Daoy (cell line): Measurements from ENCODE around the gene LSAMP. TPM values are rescaled to one million over a fixed set of nuclear protein-coding genes. Genes with fewer than 3 reads are reported as not detected.
"Not testable (repeated sequence)": the region's sequence is repeated elsewhere in the genome, so short reads cannot be mapped to it uniquely, and the experiment has no call there.

Source experiments
- DNase-seq: peaks from one replicate; pipeline ENCODE4 v3.0.0-alpha.2; 2015; ENCODE audit warnings: low read depth
- total RNA-seq: library from RNA; depleted of rRNA; stranded (reverse); fragments of >200 nt; shearing (Covaris generic); gene quantifications from 2 replicates; pipeline ENCODE4 v1.2.3, GENCODE V29; 2014

LSAMP gene
- total RNA-seq, 1 experiment from 2014 or later, result 7.1 TPM

DNA sequence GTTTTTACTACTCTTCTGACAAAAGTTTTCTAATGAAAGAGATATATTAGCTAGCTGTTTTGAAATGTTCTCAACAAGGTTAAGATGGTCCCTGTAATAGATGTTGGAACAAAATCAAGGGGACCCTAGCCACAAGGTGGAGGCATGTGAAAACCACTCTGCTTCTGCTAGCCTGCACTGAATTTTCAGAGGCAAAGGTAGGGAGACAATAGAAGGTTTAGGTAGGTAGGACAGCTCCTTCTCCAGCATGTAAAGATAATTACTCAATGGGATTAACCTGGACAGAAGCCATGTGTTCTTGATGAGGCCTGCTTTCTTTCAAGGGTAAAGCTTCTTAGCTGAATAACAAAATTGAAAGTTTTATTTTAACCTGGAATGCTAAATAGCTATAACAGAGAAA, 333.5 kb downstream of the LSAMP start:
- DNase-seq, result no peak

DNA sequence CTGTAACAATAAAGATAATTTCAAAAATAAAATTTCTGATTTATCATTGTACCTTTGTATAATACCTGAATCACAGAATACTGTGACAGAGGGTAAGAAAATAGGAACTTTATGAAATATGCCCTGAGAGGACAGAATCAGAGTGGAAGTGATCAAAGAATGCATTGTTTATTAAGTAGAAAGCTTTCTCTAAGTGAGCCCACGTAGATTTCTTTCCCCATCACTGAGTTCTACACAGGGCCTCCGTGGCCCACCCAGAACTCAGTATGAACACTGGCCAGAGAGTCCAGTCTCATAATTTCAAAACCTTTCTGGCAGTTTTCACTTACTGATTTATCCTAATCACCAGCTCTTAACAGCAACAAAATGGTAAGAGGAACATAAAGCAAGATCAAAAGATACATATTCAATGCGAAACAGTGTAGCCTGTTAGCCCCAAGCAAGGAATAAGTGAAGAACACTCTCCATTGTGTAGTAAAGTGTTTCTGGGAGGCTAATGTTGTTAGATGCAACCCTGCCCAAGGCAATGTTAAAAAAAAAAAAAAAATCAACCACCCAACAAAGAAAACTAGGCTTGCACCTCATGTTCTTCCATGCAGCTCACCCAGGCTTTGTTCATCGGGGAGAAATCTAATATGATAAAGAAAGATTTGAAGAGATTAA, 341.3 kb downstream of the LSAMP start:
- no peak for DNase-seq

DNA sequence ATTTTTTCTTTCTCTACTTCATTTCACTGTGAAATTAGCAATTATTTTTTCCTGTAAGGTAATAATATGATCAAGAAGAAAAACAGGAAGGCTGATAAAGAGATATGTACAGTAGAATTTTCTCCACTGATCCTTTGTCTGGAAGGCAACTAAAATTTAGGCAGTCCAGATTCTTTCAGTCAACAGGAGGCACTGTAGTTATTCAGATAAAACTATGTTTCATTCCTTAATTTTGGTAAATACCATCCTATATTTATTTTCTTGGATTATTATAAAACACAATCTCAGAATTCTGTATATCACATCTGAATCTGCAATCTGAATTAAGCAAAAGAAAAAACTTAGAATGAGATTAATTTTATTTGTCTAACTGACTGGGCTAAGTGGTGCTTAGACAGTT, 343.2 kb downstream of the LSAMP start:
- DNase-seq, result no peak

DNA sequence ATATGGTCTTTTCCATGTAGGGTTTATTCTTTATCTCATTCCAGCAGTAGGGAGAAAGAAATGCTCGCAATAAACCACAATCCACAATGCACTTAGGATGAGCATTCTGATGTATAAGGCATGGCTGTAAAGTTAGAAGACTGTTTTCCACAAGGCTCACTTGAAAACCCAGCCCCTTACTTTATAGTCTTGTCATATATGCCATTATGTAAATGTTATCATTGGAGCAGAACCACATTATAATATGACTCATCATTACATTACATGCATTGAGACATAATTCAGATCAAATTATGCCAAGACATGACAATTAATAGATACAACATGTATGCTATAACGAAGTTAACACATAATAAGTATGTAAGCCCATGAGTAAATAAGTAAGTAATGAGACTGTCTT, 348.1 kb downstream of the LSAMP start:
- DNase-seq, result no peak

DNA sequence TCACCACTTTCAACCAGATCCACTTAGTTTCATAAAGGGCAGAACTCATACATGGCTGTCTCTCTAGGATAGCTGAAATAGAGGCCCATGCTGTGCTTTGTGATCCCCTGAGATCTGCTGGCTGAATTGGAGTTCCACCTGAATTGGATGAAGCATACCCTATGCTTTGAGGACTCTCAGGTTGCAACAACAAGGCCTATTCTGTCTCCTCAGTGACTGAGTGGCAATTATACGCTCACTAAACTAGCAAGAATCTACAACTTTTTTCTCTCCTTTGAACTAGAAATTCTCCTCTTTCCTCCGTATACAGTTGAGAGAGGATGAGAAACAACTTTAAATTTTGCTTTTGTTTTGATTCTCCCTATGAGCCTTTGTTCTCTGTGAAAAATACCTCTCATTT, 348.7 kb downstream of the LSAMP start:
- DNase-seq, result no peak

DNA sequence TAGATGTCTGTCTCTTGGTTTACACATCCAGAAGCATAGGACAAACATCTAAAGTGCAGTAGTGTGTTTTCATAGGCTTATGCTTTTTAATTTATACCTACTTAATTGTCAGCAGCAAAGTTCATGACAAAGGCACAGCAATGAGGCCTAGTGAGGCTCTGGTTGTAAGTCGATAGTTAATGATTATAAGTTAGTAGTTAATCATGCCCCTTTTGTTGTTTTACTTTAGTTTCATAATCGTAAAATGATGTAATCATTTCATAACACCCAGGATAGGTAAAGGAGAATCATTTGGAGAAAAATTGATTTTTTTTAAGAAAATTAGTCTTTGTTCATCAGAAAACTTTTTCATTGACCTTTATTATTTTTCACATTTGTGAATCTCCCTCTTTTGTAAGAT, 351.9 kb downstream of the LSAMP start:
- DNase-seq, result no peak

DNA sequence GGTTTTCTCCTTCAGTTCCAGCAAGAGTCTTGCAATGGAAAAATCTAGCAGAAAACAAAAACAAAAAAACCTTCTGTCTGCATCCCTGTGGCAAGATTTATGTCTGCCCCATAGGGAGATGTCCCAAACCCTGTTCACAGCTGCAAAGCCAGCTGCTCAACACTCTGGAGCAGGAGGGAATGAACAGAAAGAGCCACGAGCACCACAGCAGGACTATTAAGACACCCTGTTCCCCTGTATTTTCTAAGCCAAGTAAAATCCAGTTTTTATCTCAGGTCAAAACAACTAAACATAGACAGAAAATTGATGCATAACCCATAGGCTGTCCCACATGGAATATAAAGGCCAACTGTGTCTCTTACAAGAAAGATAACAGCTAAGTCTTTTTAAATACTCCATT, 357.9 kb downstream of the LSAMP start:
- DNase-seq, result no peak

DNA sequence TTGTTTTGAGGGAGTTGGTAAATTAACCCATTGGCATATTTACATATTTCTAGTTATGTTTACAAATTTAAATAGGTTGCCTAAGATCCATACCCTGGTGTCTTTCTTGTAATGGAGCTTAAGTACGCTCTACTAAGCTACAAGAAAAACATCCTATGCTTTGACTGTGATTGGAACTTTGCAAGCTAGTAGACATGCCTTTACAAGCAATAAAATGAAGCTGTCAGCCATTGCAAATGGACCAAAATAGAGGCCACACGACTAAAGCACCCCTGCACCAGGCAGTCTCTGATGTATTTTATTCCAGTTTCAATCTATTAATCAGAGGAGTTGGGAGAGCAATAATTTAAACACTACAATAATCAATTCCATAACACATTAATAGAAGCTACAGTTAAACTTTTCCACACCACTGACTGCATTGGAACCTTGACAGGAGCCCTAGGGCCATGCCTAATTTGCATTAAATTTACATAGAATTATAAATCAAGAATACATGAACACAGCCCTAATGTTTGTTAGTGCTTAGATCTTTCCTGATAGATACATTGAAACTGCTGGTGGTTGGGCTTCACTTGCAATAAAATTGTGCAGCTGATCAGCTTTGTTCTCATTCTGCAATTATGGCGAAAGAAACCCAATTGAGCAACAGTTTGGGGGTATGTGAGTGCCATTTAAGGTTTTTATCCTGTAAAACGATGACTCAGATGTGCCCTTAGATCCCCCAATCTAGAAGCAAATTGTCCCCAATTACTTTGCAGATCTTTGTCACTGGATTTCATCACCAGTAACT, 360.1 kb downstream of the LSAMP start:
- DNase-seq, result no peak

DNA sequence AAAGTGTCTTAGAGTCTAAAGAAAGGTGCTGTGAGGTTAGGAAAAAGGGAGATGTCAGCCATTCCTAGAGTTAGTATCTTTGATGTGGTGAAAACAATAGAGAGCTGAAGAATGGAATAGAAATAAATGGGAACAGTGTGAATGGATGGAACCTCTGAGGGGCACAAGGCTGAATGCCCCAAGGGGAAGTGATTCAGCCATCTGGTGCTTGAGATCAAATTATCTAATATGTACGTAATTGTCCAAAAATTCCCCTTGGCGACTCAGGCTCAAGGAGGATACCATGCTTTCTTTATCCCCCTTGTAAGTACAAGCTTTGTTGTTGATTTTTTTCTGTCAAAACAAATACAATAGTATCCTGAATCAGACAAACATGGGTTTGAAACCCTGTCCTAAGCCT, 361.6 kb downstream of the LSAMP start:
- peak; percentile 79 for DNase-seq

DNA sequence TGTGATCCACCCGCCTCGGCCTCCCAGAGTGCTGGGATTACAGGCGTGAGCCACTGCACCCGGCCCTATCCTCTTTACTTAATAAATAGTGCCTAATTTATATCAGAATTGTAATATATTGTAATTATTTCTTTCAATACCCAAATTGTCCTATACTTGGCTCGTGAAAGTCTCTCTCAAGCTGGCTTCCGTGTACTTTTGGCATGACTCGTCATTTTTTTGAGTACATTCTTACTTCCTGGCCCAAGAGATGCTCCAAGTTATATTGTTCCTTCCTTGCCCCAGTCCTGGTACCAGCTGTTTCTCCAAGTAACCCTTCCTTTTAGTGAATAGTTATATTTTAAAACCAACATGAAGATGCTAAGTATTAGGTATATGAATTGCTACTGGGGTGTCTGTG, 366.7 kb downstream of the LSAMP start:
- no peak for DNase-seq

DNA sequence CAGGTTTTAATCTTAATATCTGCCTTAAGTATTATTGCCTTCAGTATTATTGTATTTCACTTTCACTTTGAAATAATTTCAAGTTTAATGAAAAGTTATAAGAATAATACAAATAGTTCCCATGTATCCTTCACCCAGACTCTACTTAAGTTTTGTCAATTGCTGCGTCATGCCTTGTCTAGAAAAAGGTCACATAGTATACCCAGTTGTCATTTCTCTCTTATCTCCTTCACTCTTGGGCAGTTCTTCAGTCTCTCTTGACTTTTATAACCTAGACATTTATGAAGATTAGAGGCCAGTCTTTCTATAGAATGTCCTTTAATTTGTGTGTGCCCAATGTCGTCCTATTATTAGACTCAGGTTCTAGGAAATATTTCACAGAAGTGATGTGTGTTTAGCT, 367.7 kb downstream of the LSAMP start:
- no peak for DNase-seq

DNA sequence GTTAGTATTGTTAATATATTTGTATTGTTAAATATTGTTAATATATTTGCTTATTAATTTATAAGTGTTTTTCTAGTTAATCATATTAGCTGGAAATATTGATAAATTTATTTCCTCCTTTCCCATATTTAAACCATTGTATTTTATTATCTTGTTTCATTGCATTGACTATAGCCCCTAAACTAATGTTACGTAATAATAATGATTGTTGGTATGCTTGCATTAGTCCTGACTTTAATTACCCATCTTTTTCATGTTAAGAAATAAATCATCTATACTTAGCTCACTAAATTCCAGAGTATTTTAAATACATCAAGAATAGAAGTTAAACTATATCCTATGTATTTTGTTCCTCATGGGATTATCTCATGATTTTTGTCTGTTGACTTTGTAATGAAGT, 368.2 kb downstream of the LSAMP start:
- DNase-seq, result no peak

DNA sequence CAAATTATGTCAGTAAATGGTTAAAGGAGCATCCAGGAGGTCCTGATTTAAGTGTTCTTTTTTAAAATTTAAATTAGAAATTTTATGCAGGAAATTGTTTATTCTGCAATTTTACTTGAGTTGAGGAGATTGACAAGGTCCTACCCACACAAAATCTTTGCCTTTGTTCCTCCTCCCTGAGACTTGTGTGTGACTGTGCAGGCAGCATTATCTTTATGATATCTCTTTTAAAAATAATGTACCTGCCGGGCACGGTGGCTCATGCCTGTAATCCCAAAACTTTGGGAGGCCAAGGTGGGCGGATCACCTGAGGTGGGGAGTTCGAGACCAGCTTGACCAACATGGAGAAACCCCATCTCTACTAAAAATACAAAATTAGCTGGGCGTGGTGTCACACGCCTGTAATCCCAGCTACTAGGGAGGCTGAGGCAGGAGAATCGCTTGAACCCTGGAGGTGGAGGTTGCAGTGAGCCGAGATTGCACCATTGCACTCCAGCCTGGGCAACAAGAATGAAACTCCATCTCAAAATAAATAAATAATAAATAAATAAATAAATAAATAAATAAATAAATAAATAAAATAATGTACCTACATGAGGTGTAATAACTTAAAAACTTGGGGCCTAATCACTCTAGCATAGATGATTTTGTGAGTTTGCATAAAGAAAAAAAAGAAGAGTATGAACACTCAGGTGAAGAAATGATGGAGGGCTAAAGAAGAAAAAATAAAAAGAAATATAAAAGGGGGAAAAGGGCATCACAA, 374.6 kb downstream of the LSAMP start:
- DNase-seq, result not testable (repeated sequence)

DNA sequence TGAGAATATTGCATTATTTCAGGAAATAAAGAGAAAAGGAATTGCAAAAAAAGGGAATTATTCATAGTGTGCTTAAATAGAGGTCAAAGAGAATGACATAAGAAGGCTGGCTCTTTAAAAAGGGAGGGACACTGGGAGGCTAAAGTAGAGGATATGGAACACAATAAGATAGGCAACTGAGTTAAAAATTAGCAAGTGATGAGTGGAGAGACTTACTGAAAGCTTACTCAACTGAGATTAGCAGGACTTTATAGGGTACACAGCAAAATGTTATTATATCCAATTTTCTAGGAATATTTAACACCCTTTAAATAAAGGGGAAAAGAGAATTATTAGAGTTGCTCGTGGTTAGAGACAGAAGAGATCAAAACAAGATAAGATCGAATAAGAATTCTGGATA, 375.2 kb downstream of the LSAMP start:
- DNase-seq, result no peak

DNA sequence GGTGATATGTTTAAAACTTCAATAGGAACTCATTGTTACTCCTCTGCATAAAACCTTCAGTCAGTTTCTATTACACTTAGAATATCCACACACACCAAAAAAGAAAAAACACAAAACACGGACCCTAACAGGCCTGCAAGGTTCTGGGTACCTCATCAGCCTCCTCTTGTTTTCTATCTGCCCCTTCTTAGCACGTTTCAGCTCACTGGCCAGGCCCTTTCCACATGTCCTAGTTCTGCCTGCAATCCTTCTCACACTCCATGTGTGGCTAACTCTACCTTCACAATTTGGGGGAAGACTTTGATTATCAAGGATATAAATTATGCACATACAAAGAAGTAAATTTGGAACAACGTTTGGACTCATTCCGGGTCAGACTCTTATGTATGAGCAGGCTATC, 376.3 kb downstream of the LSAMP start:
- no peak for DNase-seq

DNA sequence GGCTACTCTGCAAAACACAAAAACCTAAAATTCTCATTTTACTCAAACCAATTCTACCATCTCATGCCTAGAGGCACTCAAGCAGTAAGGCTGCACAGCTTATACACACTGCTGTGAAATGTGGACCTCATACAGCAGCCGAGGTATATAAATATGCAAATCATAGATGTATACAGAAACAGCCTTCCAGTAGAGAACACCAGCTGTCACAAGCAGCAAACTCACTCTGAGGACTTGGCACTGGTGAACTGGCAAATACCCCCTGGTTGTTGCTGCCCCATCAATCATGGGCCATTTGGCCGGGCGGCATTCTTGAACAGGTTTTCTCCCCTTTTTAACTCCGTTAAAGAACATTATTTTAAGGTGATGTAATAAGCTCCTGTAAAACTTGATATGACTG, 378.0 kb downstream of the LSAMP start:
- DNase-seq, result no peak

DNA sequence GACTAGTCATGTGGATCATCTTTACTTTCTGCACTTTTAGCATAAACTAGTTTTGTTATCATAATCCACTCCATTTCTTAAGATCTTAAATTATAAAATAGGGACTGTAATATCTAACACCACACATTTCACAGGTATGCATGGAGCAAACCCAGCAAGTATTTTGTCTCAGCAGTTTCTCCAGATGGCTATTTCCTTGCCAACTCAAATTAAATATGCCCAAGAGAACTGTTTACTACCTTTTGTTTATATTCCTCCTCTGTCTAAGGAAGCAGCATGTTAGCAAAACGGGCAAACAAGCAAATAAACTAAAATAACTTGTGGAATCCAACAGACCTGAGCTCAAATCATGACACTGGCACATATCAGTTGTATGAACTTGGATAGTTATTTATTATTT, 379.8 kb downstream of the LSAMP start:
- no peak for DNase-seq

DNA sequence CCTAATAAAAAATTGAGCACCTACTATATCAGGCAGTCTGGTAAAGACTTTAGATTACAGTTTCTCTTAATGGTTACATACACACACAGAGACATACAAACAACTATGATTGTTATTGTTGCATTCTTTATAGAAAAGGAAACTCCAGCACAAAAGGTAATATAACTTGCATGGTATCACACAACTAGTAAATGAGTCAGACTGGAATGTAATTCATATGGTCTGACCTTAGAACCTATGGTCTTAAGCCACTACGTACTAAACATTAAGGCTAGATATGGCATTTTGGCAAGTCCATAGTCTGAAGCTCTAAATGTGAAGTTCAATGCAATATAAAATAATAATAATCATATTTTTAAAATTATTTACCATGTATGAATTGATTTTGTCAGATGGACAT, 380.6 kb downstream of the LSAMP start:
- DNase-seq, result no peak

DNA sequence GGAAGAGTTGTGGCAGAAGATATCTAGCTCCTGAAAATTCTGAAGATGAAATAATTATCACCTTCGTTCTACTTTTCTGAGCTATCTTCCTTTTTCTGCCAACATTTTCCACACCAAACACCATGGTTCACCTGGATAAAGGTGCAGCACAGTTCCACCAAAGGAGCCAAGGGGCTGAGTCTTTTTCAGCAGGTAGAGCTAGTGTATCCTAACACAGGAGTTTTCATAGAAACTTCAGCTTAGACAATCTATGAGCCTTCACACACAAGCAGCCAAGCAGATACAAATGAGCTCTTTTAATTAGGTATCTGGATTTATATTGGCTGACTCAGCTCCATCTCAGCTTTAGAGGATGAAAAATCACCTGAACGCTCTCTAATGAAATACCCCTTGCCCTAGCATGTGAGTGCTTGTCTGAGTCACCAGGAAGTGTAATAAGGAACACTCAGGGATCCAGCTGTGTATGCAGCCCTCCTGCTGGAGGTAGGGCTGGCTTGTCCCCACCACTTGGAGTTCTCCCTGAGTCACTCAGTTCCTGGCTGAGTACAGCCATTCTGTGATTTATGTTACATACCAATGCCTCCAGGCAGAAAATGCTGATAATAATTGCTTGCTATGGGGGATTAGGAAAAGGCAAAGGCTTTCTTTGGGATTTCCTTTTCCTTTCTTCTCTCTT, 385.7 kb downstream of the LSAMP start:
- DNase-seq, result peak; percentile 98

DNA sequence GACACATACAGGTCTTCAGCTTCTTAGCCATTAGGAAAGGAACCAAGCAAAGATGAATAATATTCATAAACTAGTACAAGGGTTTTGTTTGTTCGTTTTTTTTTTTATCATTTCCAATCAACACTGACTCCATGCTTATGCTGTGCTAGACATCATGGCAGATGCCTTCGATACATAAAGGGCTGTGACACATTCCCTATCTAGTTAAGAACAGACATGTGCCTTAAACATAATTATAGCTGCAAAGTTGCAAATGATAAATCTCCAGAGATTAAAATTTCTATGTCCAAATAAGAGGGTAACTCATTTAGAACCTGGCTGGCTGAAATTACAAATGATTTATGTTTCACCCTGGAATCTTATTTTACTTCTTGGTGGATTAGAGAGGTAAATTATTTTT, 386.4 kb downstream of the LSAMP start:
- DNase-seq, result no peak

DNA sequence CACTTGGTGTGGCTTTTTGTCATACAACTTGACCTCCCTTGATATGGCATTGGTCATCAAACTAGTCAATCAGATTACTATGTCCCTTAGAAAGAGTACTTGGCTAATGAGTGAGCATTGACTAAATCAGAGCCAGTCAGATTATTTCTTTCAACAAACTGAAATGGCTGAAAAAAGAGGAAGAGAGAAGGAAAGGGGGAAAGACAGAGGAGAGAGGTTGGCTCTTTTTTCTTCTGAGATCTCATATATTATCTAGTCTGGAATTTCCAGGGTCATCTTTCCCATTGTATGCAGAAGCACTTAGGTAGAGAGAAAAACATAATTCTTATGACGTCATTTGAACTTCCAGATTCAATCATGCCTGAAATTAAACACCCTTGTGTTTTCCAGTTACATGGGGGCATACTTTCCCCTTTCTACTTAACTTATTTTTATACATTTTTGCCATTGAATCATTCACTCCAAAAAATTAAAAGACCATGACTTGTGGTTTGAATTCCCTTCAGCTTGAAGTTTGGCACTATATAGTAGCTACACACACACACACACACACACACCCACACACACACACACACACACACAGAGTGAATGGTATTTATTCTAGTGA, 387.8 kb downstream of the LSAMP start:
- DNase-seq, result peak; percentile 18

DNA sequence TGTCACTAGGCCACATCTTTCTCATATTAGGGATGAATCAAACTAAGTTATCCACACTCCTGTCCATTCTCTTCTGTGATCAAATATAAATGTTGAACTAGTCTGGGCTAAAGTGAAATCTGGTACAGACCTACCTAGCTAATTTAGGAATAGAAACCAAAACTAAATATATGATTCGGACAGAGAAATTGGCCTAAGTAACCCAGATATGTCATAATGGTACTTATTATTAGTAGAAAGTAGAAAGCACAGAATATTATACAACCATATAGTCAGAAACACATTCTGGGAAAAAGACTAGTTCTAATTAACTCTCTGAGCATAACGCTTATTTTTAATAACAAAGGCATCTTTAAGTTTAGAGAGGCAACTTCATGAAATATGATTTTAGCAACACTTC, 389.0 kb downstream of the LSAMP start:
- DNase-seq, result no peak
